Caco-2 (cell line): Measurements from ENCODE around the gene SMIM15. TPM values are rescaled to one million over a fixed set of nuclear protein-coding genes. Genes with fewer than 3 reads are reported as not detected.

ENCODE experiments used
- BruUV-seq: library from RNA; stranded (reverse); fragments of 400-500 nt; replicated peaks from 2 replicates; lab custom pipeline; 2021; lab: Mats Ljungman, UMichigan
- CTCF ChIA-PET: fragments of 300-600 bp; sonication (Branson Sonifier 250); formaldehyde crosslinking; loops from one replicate; lab custom pipeline; 2022; ENCODE audit warnings: antibody characterized with exemption; lab: Charles Lee
- POLR2A ChIA-PET: fragments of 300-600 bp; sonication (Branson Sonifier 250); formaldehyde crosslinking; loops from one replicate; lab custom pipeline; 2022; ENCODE audit warnings: antibody characterized with exemption; lab: Charles Lee
- DNase-seq, 2 experiments: peaks; one replicate each; pipeline versions ENCODE4 v3.0.0 to v3.0.0-alpha.2; 2020 to 2022
- H3K27me3 ChIP-seq: replicated peaks from 2 replicates; pipeline ENCODE4 v1.6.0; 2011; ENCODE audit warnings: low read length; ENCODE audit not compliant: control insufficient read depth, insufficient read depth
- H3K36me3 ChIP-seq: 2 replicates; pipeline ENCODE4 v1.5.1; 2011; ENCODE audit warnings: low read length; ENCODE audit not compliant: control insufficient read depth, insufficient read depth
- H3K4me1 ChIP-seq: fragments of 250-450 bp; sonication (Bioruptor Pico); 2 replicates; pipeline ENCODE4 v1.5.1; 2020; ENCODE audit warnings: mild to moderate bottlenecking
- H3K4me3 ChIP-seq: 2 replicates; pipeline ENCODE4 v1.5.1; 2011; ENCODE audit warnings: low read depth, mild to moderate bottlenecking, control low read depth, low read length
- H3K9me3 ChIP-seq: fragments of 250-450 bp; sonication (Bioruptor Pico); 2 replicates; pipeline ENCODE4 v1.5.1; 2020; ENCODE audit warnings: mild to moderate bottlenecking, moderate library complexity
- H3K27ac Mint-ChIP-seq: one replicate; pipeline ENCODE4 v1.8.0; 2022; ENCODE audit warnings: mixed read lengths; ENCODE audit not compliant: unreplicated experiment
- H3K27me3 Mint-ChIP-seq: one replicate; pipeline ENCODE4 v1.8.0; 2022; ENCODE audit warnings: mixed read lengths; ENCODE audit not compliant: insufficient read depth, unreplicated experiment
- H3K36me3 Mint-ChIP-seq: one replicate; pipeline ENCODE4 v1.8.0; 2022; ENCODE audit warnings: mild to moderate bottlenecking, mixed read lengths; ENCODE audit not compliant: insufficient read depth, unreplicated experiment
- H3K4me1 Mint-ChIP-seq: one replicate; pipeline ENCODE4 v1.8.0; 2022; ENCODE audit warnings: low read depth, mixed read lengths; ENCODE audit not compliant: unreplicated experiment
- H3K4me3 Mint-ChIP-seq: one replicate; pipeline ENCODE4 v1.8.0; 2022; ENCODE audit warnings: mild to moderate bottlenecking, moderate library complexity, mixed read lengths; ENCODE audit not compliant: unreplicated experiment
- H3K9me3 Mint-ChIP-seq: one replicate; pipeline ENCODE4 v1.8.0; 2022; ENCODE audit warnings: mixed read lengths; ENCODE audit not compliant: unreplicated experiment
- CTCF ChIP-seq, 2 experiments: fragments of 200-600 bp in 1 of 2; IDR thresholded peaks; 1 replicate in 1 of 2; 2 replicates in 1 of 2; pipeline versions ENCODE4 v1.5.1 to v1.8.0; 2011 to 2022; ENCODE audit warnings: antibody characterized with exemption in 1 of 2, control low read depth in 1 of 2, inconsistent platforms in 1 of 2, low read depth in 1 of 2, low read length in 1 of 2, mild to moderate bottlenecking in 1 of 2, moderate library complexity in 1 of 2; ENCODE audit not compliant: insufficient read depth in 1 of 2, severe bottlenecking in 1 of 2, unreplicated experiment in 1 of 2
- intact Hi-C: fragments of 100-400 bp; cut with micrococcal nuclease; formaldehyde crosslinking; loops from one replicate; pipeline ENCODE4 v1.10.0; 2022; ENCODE audit not compliant: unreplicated experiment
- total RNA-seq: library from RNA; stranded (reverse); gene quantifications from 2 replicates; pipeline ENCODE4 v1.2.3, GENCODE V29; 2022

Gene SMIM15
- total RNA-seq, 1 experiment from 2014 or later: 57.7 TPM

DNA sequence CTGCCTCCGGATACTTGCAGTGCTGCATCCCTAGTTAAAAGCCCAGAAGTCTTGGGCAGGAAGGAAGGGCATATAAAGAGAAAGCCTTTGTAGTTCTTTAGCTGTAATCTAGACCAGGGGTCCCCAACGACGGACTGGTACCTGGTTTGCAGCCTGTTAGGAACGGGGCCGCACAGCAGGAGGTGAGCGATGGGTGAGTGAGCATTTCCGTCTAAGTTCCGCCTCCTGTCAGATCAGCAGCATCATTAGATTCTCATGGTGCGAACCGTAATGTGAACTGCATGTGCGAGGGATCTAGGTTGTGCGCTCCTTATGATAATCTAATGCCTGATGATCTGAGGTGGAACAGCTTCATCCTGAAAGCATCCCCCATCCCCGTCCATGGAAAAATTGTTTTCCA lies 1.6 kb upstream of the SMIM15 start:
- no TSS peak for BruUV-seq
- Mint-ChIP-seq H3K36me3 (peaks cover 28% of the 10 kb centered on the region), H3K4me3 (peak overlapping the region; percentile 90), H3K4me1 (peaks cover 14% of the 10 kb centered on the region), H3K27me3 (no peaks in the 10 kb centered on the region), H3K27ac (no peak overlapping the region), H3K9me3 (no peaks in the 10 kb centered on the region)
- no peak for DNase-seq
- Histone ChIP-seq H3K9me3 (no peaks in the 10 kb centered on the region), H3K36me3 (peaks cover 1% of the 10 kb centered on the region; the same call in 1 of the 2 replicates), H3K4me1 (peaks cover 13% of the 10 kb centered on the region; the same call in 1 of the 2 replicates), H3K27me3 (no peaks in the 10 kb centered on the region), H3K4me3 (peak overlapping the region; percentile 0; the same call in 1 of the 2 replicates)
- intact Hi-C loops: loop anchor here (2.0 to 10.0 kb wide), 6 partner anchors 109 to 771 kb away; partner anchors contain the start of genes ERCC8 and NDUFAF2
- TF ChIP-seq CTCF (IDR thresholded peaks at IDR 0.05; ENCODE audit: insufficient read depth in 1 of 2, low read depth in 1 of 2, low read length in 1 of 2, severe bottlenecking in 1 of 2, unreplicated experiment in 1 of 2): no peak
- ChIA-PET CTCF (no interaction called here), POLR2A (interaction anchor here (1.1 kb wide), 1 partner anchor 167 kb away, joined by 6 read pairs; no protein-coding TSS in a partner anchor)

DNA sequence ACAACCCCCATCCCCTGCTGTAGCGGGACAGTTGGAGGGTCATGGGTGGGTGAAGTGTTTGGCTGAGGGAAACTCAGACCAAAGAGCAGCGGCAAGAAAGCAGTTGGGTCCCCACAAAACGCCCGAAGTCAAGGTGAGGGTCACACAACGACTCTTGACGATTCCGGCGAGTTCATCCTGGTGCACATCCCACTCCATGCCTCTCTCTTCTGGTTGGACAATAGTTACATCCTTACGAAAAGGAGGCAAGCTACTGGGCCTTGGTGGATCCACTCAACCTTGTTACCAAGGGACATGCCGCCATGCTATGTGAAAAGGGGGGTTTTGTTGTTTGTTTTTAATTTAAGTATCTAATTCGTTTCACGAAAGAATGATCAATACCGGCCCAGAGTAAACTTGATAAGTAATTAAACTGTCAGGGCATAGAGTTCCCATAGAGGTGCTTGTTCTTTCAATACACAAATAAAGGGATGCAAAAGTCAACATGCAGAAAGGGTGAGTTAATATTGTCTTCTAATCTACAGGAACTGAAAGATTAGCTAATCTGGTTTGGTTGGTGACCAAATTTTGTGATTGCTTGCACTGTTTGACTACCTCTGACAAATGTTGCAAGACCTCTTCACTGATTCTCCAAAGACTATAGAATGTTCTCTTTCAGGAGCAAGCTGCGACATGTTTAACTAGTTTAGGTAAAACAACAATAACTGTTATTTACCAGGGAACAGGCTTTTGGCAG lies 732 bp upstream of the SMIM15 start:
- H3K4me1 Mint-ChIP-seq: peaks cover 8% of the 10 kb centered on the region
- Histone ChIP-seq H3K4me3 (peak overlapping the region; percentile 87), H3K36me3 (peaks cover 1% of the 10 kb centered on the region; the same call in 1 of the 2 replicates), H3K4me1 (peaks cover 13% of the 10 kb centered on the region; the same call in 1 of the 2 replicates), H3K27me3 (no peaks in the 10 kb centered on the region), H3K9me3 (no peaks in the 10 kb centered on the region)
- no peak for TF ChIP-seq CTCF (IDR thresholded peaks at IDR 0.05; ENCODE audit: insufficient read depth in 1 of 2, low read depth in 1 of 2, low read length in 1 of 2, severe bottlenecking in 1 of 2, unreplicated experiment in 1 of 2)
- no peaks in the 10 kb centered on the region for H3K27me3 Mint-ChIP-seq
- BruUV-seq: TSS peak; percentile 66
- POLR2A ChIA-PET: interaction anchor here (0.6 to 1.3 kb wide), 2 partner anchors 169 to 171 kb away, joined by 3 to 8 read pairs; partner anchors contain the start of gene ZSWIM6
- CTCF ChIA-PET: no interaction called here
- peak; percentile 3 to 47 for DNase-seq
- intact Hi-C loops: loop anchor here (1.0 to 10.0 kb wide), 7 partner anchors 108 to 772 kb away; partner anchors contain the start of genes ERCC8 and NDUFAF2
- H3K9me3 Mint-ChIP-seq: no peaks in the 10 kb centered on the region
- H3K36me3 Mint-ChIP-seq: peaks cover 34% of the 10 kb centered on the region
- H3K27ac Mint-ChIP-seq: peak overlapping the region; percentile 97
- peak overlapping the region; percentile 90 for H3K4me3 Mint-ChIP-seq

- DNase-seq: no peak
- Mint-ChIP-seq H3K27me3 (no peaks in the 10 kb centered on the region), H3K27ac (no peak overlapping the region), H3K36me3 (peaks cover 36% of the 10 kb centered on the region), H3K4me3 (peak overlapping the region; percentile 90), H3K9me3 (no peaks in the 10 kb centered on the region), H3K4me1 (peaks cover 8% of the 10 kb centered on the region)
- Histone ChIP-seq H3K36me3 (peaks cover 1% of the 10 kb centered on the region; the same call in 1 of the 2 replicates), H3K9me3 (no peaks in the 10 kb centered on the region), H3K27me3 (no peaks in the 10 kb centered on the region), H3K4me1 (peaks cover 13% of the 10 kb centered on the region; the same call in 1 of the 2 replicates), H3K4me3 (no peak overlapping the region)
- BruUV-seq: no TSS peak
- no peak for TF ChIP-seq CTCF (IDR thresholded peaks at IDR 0.05; ENCODE audit: insufficient read depth in 1 of 2, low read depth in 1 of 2, low read length in 1 of 2, severe bottlenecking in 1 of 2, unreplicated experiment in 1 of 2)
- ChIA-PET POLR2A (no interaction called here), CTCF (no interaction called here)
- intact Hi-C loops: loop anchor here (10.0 kb wide), 5 partner anchors 106 to 774 kb away; partner anchors contain the start of genes ERCC8 and NDUFAF2
Measured at GRCh38 chr5:61160497-61160896, 1.8 kb downstream of the SMIM15 start.
